ENCODE data around the gene LYPLAL1.
A peak's percentile ranks its signal among the peaks of the same experiment; 100 is the strongest.
"Not testable (repeated sequence)": the region's sequence is repeated elsewhere in the genome, so short reads cannot be mapped to it uniquely, and the experiment has no call there.

Gene LYPLAL1

DNA sequence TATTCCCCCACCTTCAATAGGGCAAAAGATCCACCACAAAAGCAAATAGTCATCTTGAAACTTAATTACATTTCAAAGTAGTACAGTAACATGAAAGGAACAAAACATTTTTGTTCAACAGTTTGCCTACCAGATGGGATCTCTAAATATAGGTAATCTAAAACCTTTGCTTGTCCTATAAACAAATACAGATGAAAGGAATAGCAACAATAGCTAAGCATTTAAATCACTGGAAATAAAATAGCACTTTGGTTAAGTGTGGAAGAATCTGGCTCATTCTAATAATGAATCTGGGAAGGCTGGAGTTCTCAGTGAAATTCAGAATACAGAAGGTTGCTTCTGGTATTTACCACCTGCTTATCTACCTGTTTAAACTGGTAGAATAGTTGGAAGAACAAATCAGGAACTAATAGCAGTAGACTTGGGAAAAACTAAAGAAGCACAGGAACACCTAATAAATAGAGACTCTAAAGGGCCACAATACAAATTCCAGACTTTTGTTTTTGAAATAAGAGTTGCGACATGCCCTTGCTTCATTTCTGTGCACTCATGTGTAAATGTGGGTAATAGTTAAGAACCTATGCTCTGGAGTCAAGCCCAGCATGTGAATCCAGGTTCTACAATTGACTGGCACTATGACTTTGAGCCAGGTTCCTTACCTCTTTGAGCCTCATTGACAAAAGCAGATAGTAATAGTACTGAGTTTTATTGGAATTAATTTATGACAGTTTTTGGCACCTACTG lies 2.3 kb upstream of the LYPLAL1 start:
- no peak for DNase-seq

DNA sequence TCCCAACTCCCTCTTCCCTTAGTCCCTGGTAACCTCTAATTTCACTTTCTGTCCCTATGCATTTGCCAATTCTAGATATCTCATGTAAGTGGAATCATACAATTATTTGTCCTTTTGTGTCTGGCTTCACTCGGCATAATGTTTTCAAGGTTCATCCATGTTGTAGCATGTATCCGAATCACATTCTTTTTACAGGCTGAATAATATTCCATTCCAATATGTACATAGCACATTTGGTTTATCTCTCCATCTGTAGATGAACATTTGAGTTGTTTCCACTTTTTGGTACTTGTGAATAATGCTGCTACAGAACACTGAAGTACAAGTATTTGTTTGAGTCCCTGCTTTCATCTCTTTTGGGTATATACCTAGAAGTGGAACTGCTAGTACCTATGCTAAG lies 857 bp upstream of the LYPLAL1 start:
- DNase-seq = no peak

DNA sequence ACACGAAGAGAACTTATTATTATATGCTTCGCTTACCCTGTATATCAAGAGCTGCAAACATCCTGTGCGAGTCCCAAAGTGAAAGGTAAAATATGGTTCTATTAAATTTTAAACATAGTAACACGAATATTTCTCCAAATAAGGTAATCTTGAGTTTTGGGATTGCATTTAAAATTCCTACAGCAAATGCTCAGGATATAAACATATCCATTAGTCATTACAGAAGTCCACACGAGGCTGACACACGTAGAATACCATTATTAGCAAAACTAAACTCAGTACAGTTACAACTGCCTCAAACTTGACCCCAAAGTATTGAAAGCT lies 282 bp upstream of the LYPLAL1 start:
- no peak for DNase-seq

DNA sequence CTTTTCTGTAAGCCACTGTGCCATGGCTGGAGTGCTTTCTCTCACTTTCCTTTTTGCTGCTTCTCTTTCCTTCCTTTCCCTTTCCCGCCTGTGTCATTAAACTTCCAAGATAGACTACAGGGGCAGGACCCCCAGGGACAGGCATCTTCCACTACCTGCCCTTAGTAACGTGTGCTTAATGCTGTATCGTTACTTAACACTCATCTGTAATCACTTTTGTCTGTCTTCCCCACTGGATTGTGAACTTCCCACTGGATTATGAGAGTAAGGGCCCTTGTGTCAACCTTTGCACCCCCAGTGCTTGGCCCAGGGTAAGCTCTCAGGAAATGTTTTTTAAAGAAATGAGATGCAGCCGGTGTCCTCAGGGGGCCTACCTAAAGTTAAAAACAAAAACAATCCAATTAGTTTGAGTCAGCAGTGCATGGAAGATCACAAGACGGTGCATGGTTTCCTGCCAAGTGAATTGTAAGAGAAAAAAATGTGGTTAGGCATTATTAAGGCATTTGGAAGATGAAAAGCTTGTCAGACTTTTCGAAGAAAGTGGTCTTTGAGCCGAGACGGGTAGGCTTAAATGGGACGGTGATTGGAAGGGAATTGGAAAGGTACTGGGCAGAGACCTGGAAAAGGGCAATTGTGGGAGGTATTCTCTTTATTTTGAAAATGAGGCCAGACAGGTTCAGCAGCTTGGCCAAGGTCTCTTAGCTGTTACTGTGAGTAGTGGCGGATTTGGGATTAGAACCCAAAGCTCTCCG lies 958 bp downstream of the LYPLAL1 start:
- DNase-seq = peak; percentile 76

DNA sequence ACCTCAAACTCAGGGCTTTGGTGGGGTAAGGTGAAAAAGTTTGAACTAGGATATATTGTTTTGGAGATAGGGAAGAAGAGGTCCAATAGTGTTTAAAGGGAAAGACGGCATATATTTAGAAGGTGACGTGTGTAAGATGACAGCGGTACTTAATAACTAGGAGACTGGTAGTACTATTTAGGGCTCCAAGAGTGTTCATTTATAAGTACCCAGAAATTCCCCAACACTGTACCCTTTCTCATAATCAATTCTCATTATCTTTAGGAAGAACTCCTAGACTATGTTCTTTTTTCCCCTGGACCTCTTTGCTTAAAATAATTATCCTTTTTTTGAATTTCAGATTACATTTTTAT lies 1.5 kb downstream of the LYPLAL1 start:
- DNase-seq = no peak

DNA sequence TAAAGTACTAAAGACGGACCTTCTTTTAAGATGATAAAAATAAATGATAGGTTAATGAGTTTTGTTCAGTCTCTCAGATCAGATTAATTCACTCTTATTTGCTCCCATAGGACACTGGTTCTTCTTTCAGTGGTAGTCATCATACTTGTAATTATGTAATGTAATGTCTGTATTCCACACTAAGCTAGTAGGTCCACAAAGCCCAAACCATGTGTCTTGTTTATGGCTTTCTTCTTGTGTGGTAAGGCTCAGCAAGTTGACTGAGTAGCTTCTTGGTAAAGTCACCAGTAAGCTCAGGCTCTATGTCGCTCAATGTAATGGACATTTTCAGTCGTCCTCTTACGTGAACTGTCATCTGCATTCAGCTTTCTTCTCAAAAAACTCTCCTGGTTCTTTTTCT lies 2.5 kb downstream of the LYPLAL1 start:
- no peak for DNase-seq

DNA sequence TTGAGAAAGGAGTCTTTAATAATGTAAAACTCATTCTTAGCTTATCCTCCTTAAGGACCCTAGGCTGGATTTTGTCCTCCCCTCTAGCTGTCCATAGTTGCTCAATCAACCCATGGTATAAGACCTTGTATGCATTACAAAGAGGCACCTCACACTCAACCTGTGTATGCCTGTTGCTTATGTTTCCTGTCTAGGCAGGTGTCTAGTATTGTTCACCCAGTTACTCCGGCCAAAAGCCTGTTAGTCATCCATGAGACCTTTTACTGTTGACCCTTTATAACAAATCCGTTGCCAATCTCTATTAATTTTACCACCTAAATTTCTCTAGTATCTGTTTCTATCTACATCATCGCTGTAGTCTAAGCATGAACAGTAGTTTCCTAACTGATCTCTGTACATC lies 3.7 kb downstream of the LYPLAL1 start:
- DNase-seq = no peak

DNA sequence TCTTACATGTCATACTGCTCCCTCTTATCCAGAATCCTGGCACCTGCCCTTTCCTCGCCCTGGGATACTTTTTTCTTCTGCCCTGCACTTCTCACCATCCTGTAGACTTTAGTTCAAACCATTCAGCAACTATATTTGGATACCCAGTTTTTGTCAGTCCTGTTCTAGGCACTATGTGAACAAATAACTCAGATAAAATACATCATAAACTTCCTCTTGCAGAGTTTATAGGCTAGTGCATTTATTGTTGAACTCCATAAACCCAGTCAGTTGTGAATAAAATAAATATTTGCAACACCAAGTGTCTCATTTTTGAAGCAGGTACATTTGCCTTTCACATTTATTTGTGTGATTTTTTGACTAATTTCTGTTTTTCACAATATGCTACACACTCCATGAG lies 4.3 kb downstream of the LYPLAL1 start:
- DNase-seq = no peak

DNA sequence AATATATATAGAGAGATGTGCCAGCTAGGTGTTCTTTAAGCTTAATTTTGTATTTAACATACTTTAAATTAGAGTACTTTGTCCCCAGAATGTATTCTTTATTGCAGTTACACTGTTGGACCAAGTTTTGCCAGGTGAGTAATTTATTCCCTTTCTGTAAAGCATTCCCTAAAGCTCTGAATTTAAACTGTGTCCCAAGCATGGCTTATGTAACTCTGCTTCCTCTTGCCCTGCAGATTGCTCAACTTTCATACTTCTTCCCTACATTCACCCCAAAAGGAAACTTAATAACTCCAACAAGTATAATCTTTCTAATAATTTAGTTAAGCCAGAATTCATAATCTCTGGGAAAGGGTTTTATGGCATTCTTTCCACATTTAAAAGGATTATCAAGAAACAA lies 5.6 kb downstream of the LYPLAL1 start:
- DNase-seq = no peak

DNA sequence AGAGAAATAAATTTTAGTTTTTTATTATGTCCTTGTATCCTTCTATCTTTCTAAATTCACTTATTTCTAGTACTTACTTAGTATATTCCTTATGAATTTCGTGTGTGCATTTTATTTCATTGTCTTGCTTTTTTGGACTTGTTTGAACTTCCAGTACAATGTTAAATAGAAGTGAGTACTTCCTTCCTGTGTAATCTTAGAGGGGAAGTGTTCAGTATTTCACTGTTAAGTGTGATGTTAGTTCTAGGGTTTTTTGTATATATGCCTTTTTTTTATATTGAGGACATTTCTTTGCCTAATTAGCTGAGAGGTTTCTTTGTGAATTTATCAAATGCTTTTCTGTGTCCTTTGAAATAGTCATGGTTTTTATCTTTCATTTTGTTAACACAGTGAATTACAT lies 10.7 kb downstream of the LYPLAL1 start:
- DNase-seq = no peak

DNA sequence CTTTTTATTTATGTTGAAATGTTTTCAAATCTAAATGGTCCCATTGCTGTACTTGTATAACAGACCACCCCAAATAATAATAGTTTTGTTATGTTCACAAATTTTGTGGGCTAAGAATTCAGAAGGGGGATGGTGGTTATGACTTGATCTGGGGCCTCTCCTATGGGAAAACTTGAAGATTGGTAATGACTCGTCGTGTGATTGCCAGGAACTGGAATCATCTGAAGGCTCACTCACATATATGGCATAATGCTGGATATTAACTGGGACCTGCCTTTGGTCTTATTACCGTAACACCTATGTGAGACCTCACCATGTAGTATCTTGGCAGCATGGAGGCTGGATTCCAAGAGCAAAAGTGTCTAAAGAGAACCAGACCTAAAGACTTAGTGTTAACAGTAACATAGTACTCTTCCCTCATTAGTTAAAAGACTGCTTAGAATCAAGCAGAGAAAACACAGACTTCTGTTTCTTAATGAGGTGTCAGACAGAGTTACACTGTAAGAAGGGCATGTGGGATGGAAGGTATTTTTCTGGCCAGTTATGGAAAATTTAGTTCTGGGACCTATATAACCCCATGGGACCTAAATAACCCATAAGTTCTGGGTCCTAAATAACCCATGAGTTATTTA lies 11.9 kb downstream of the LYPLAL1 start:
- no peak for DNase-seq

DNA sequence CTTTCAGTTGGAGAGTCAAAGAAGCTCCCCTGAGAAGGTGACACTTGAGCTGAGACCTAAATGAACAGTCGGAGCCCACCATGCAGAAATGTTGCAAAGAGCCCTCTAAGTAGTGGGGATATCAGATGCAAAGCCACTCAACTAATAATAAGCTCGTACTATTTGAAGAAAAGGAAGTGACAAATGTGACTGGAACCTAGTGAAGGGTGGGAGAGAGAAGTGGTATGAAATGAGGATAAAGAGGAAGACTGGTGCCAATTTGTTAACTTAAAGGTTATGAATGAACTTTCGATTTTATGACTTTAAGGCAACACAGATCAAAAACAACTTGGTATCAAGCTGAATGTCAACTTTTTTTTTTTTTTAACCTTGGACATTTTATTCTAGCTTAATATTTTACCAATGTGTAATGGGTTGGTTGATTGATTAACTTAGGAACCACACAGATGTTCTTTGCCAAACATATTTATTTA lies 14.7 kb downstream of the LYPLAL1 start:
- DNase-seq = no peak

DNA sequence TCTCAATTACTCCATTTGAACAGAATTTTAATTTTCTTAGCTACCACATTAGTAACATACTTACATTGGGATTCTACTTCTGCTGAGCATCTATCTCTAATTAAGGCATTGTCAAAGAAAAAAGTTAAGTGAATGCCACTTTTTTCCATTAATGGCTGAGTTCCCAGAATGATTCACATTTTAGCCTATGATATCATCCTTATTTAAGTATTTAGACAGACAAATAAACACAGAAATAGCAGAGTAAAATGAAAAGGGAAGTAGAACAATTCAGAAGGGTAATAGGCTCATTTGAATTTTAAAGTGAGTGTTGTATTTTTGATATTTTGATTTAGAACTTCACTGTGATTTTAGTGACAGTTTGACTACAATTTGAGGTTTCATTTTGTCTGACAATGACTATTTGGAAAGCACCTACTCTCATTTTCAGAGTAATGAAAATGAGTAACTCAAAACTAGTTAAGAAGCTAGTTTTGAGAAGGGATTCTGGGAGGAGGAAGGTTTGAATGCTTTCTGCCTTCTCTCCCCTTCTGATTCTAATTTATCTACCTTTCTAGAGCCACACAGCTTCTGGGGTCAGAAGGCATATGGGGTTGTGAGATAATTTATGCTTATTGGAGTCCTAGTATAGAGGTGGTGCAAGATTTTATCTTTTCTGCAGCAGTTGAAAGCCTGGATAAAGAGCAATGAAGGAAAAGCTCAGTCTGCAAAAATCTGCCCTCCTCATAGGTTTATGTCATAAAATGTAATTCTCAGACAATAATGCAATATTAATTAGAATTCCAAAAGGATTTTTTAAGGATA lies 15.5 kb downstream of the LYPLAL1 start:
- DNase-seq = no peak

DNA sequence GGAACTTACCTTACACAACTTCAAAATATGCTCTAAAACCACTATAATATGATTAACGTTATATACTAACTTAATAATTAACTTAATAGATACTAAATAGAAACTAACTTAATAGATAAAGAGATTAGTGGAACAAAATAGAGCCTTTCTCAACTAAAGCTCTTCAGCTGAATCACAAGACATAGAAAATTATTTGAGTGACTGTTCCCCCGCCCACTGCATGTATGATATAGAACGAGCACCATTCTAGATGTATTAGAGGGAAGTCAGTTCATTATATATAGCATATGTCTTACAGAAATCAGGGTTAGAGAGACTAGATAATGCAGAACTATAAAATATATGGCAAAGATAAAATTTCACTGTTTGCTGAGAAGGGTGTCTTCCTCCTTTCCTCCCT lies 16.3 kb downstream of the LYPLAL1 start:
- no peak for DNase-seq

DNA sequence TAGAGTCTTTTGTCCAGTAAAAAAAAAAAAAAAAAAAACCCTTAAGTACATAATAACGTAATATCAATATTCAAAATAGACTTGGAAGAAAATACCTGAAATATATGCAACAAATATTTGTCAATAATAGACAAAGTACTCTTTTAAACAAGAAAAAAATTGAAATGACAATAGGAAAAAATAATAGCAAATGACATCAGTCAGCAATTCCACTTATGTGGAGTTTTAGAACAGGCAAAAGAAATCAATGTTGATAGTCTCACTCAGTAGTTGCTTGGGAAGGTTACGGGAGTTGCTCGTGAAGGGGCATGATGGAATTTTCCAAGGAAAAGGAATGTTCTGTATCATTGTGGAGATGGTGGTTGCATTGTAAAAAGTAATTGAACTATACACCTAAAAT lies 16.9 kb downstream of the LYPLAL1 start:
- no peak for DNase-seq

DNA sequence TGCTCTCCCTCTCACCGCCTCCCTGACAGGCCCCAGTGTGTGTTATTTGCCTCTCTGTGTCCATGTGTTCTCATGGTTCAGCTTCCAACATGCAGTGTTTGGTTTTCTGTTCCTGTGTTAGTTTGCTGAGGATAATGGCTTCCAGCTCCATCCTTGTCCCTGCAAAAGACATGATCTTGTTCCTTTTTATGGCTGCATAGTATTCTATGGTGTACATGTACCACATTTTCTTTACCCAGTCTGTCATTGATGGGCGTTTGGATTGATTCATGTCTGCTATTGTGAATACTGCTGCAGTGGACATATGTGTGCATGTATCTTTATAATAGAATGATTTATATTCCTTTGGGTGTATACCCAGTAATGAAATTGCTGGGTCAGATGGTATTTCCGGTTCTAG lies 22.2 kb downstream of the LYPLAL1 start:
- DNase-seq = not testable (repeated sequence)

DNA sequence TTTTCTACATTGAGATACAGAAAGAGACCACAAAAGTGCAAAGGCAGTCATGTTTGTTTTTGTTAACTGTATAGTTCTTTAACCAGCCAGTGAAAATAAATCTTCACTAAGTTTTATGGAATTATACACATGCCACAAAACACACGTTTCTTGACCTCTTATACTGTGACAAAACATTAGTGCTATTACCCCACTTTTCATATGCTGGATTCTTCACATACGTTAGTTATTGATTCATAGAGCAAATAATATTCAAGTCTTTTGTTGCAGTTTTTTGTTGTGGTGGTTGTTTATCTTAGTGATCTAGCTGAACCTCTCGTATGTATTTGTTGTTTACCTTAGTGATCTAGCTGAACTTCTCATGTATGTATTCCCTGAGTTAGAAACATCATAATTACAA lies 28.0 kb downstream of the LYPLAL1 start:
- no peak for DNase-seq

DNA sequence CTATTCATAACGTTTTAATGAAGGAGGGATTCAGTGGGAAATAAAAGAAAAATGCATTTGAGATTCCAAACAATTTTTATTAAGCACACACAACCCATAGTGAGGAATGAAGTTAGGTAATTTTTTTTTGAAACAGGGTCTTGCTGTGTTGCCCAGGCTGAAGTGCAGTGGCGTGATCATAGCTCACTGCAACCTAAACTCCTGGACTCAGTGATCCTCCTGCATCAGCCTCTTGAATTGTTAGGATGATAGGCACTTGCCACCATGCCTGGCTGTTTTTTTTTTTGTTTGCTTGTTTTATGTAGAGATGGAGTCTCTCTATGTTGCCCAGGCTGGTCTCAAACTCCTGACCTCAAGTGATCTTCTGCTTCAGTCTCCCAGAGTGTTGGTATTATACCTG lies 28.9 kb downstream of the LYPLAL1 start:
- no peak for DNase-seq

DNA sequence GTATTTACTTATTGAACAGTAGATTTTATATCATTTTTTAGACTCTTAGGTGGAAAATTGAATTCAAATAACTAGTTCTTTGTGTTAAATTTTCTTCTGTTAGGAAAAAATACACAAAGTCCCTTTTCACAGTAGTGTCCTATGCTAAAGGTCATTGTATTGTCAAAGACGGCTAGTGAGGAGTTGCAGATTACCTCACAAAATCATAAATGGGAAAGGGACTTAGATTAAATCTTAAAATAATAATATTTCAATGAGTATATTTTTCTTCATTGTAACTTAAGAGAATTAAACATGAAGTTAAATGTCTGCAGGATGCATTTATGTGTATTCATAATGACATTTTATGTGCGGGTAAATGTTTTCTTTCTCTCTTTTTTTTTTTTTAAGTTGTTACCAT lies 32.7 kb downstream of the LYPLAL1 start:
- no peak for DNase-seq

DNA sequence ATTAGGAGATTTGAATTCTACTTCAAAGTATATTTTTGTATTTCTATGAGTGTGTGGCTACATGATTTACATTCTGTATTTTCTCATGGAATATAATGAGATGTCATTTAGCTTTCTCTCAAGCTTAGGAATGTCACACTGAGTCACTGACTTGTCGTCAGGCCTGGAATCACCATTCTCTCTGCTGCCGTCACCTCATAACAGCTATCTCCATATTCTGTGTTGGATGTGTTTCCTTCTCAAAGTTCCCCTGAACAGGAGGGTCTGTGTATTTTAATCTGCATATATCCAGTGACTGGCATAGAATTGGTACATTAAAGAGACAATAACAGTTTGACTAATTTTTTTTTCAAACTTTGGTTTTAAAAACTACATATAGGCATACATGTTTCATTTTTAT lies 35.9 kb downstream of the LYPLAL1 start:
- DNase-seq = no peak

DNA sequence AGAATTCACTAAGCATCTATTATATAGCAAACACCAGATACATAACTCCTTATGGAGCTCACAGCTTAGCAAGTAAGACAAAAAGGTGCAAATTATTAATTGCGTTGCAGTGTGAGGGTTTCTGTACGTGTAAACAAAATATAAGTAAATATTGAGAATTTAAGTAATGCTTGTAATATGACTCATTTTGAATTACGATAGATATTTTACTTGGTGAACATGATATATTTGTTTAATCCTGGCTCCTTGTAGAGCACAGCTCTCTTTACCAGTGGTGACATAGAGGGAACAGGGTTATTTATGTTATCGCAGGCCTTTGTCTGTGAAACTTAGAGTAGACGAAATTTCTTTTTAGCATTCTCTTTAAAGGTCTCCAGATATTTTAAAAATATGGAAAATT lies 36.4 kb downstream of the LYPLAL1 start:
- no peak for DNase-seq

DNA sequence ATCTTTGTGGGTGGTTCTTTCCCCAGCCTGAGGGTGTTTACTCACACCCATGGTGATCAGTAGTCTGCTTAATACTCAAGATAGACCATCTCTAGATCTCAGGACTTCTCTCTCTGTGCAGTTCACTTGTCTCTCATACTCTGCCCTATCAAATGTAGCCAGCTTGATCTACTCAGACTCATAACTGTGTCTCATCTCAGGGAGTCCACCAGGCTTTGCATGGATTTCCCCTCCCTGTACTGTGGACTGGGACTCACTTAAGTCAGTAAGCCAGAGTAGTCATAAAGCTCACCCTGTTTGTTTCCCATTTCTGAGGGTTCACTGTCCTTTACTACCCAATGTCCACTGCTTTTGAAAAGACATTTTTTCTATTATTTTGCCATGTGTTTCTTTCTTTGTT lies 41.8 kb downstream of the LYPLAL1 start:
- DNase-seq = no peak

DNA sequence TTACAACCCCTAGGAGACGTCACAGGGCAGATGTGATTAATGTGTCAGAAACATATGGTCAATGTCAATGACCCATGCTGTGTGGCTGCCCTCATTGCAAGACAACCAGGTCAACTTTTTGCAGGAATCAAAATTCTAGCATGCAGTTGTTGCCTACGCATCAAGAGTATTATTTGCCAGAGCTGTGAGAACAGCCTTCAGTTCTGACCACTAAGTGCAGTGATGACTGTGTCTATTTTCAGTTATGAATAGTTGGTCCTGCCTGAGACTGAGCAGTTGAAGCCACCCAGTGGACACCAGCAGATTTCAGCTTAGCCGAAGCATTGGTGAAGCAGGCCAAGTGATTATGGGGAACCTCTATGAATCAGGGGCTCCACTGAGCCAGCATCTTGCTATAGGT lies 47.3 kb downstream of the LYPLAL1 start:
- no peak for DNase-seq

DNA sequence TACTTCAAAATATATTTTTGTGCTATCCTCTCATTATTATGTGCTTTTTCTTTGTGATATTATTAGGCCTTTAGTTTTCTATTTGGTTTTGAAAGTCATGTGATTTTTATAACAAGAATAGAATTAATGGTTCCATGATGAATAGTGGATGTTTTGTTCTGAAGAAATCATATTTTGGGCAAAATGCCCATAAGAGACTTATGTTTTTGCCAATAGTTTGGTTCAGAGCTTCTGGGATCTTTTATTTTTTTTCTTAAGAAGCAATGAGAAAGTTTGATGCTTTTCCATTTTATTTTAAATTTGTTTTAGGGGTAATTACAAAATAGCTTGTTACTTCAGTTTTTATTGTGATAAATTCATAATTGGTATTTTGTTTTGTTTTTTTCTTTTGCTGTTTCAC lies 49.8 kb downstream of the LYPLAL1 start:
- no peak for DNase-seq

Data from RPMI8226 (cell line).